Stimulated activated CD4-positive, alpha-beta T cell treated with anti-CD3 and anti-CD28 coated beads, Interleukin-15, amount 100 ng/mL, for 48 hours (primary cell): ENCODE data around the gene TBC1D4.
"Not testable (repeated sequence)": the region's sequence is repeated elsewhere in the genome, so short reads cannot be mapped to it uniquely, and the experiment has no call there.

Experiments used
- DNase-seq, 2 donors: peaks; one replicate each; pipeline ENCODE4 v3.0.0-alpha.2; 2020; ENCODE audit warnings: low read depth in 2 of 2

The TBC1D4 gene

DNA sequence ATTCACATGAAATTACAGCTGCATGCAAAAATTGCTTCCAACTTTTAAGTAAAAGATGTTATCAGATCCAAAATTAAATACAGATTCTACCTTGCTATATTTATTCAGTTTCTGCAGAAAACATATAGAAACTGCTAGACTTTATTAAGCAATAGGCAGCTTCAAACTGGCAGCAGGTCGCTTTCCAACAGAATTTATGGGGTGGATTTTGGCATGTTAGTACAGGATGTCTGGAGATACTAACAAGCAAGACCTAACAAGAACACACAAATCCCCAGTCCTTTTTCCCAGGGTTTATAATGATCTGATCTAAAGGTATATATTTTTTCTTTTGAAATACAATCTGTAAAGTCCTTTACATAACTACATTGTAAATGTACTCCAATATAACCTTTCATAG is 27.5 kb downstream of the TBC1D4 start:
- DNase-seq, result no peak

- DNase-seq, result no peak
These were observed 29.4 kb downstream of the TBC1D4 start for GRCh38 chr13:75452564-75452963.

- no peak for DNase-seq
These were observed 34.5 kb downstream of the TBC1D4 start for GRCh38 chr13:75447493-75447892.

DNA sequence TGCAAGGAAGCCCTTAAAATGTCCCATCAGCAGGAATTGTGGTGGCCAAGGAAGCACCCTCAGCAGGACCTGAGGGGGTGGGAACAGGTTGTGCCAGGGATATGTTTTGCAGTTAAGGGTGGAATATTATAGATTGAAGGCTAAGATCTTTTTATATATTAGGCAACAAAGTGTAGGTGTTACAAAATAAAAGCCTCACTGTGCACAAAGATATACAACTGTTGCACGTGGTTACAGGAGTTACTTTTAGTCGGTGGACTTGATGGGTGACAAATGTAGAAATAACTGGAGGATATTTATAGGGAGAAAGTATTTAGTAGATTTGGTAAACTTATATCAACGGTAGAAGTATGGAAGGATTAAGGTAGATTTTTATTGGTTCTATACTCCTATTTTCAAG is 35.1 kb downstream of the TBC1D4 start:
- no peak for DNase-seq

DNA sequence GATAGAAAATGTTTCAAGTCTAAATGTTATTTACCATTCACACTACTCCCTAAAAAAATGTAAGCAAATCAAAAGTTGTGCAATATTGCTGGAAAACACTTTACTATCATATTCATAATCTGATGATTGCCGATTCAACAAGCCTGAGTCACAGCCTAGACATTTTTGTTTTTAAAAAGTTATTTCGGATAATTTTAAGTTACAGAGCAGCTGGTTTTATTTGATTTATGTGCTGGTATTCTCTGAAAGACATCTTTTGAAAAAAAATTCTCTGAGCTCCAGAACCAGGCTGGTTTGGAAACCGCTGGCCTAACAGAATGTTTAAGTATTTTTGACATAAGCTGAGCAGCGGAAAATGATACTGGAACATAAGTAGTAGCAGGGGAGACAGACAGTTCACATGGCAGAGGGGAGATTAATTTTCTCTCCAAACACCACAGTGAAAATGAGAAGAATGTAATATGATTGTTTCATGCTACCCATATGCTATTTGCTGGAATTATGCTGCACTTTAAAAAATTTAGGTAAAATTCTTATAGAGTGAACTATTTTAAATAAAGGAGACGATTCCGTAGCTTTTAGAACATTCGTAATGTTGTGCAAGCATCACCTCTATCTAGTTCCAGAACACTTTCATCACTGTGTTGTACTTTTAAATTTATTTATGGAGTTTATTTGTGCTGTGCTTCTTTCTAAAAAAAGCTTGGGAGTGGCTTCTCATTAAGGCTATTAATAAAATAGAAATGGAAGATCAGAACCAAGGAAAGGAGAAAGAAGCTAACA is 36.1 kb downstream of the TBC1D4 start:
- no peak for DNase-seq

DNA sequence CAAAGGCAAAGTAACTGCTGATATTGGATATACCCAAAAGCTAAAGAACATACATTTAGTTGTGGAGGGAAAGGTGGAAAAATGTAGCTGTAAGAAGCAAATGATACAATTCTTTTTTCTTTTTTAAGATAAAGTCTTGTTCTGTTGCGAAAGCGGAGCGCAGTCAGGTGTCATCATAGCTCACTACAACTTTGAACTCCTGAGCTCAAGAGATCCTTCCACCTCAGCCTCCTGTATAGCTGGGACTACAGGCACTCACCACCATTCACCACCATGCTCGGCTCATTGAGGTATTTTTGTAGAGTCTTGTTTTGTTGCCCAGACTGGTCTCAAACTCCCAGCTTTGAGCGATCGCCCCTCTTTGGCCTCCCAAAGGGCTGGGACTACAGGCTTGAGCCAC is 38.0 kb downstream of the TBC1D4 start:
- DNase-seq, result no peak

DNA sequence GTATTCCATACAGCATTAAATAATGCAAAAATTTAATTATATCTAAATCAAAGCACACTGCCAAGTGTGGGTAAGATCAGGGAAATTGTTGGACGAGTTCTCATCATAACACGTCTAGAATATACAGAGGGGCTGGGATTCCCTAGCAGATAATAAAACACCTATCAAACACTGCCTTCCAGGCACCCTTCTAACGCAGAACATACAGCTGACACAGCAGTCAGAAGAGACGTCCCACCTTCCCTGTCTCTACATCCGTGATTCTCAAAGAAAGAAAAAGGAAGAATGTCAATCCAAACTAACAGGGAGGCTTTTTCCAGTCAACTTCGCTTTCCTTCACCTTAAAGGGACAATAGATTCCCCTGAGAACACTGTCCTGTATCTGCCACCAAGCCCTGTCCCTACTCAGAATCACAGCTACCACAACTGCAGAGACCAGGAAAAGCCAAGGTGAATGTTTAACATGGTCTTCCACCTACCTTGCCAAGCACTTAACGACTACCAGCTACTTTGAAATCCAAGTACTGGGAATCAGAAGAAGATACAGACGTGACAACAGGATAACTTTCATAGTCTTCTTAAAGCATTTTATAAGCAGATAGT is 38.5 kb downstream of the TBC1D4 start:
- no peak for DNase-seq

GRCh38 chr13:75442736-75443234 is 39.2 kb downstream of the TBC1D4 start:
- no peak for DNase-seq

DNA sequence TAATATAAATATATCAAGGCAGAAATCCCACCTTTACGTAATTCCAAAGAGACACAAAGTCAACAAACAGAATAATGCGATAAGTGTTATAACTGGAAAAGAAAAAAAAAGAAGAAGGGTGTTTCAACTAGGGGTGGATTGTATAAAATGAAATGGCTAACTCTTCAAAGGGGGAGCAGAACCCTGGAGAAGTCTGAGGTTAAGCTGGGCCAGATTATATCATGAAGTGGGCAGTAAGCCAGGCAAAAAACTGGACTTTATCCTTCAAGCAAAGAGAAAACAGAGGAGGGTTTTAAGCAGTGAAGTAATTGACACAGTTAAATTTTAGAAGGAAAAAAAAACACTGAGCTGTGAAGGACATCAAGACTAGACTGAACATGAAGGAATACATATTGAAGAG is 41.9 kb downstream of the TBC1D4 start:
- no peak for DNase-seq

GRCh38 chr13:75437582-75438318 is 44.2 kb downstream of the TBC1D4 start:
- DNase-seq, result no peak

- not testable (repeated sequence) for DNase-seq
These were observed 47.8 kb downstream of the TBC1D4 start for GRCh38 chr13:75434126-75434525.

- DNase-seq, result no peak
These were observed 49.1 kb downstream of the TBC1D4 start for GRCh38 chr13:75432811-75433244.

- DNase-seq, result no peak
These were observed 49.9 kb downstream of the TBC1D4 start for GRCh38 chr13:75432045-75432444.

GRCh38 chr13:75430436-75431209 is 51.3 kb downstream of the TBC1D4 start:
- no peak for DNase-seq

GRCh38 chr13:75426421-75426820 is 55.5 kb downstream of the TBC1D4 start:
- DNase-seq, result no peak

GRCh38 chr13:75425216-75426009 is 56.6 kb downstream of the TBC1D4 start:
- DNase-seq, result no peak

- no peak for DNase-seq
These were observed 58.0 kb downstream of the TBC1D4 start for GRCh38 chr13:75423946-75424345.

DNA sequence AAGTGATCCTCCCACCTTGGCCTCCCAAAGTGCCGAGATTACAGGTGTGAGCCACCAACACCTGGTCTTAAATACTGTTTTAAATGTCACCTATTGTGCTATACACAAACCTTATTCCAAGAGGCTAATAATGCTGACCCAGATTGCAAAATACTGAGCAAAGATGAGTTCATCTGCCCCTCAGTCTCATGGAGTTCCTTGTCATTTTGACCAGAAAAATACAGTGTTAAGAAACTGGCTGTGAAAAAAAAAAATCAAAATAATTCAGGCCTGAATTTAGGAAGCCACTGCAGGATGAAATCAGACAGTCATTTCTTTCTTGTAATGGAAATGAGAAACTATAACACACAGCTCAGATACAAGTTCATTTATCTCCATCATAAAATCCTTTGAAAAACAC is 59.9 kb downstream of the TBC1D4 start:
- DNase-seq, result no peak

- DNase-seq, result no peak
These were observed 60.8 kb downstream of the TBC1D4 start for GRCh38 chr13:75421133-75421532.

DNA sequence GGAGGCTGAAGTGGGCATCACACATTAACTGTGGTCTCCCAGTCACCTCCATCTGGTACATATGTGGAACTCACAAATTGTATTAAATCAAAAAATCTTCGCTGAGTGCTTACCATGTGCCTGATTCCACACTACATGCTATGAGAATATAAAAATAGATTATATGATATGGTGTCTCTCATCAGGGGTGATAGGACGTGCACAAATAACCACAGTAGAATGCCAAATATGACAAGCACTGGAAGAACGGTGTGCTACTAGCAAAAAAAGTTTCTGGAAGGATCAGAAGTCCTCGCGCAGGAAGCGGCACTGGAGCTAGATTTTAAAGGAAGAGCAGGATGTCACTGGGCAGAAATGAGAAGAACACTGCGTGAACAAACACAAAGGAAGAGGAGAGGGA is 62.3 kb downstream of the TBC1D4 start:
- no peak for DNase-seq

GRCh38 chr13:75418997-75419396 is 63.0 kb downstream of the TBC1D4 start:
- no peak for DNase-seq
